HepG2 (cell line): ENCODE measurements around the gene MPPE1. TPM values are rescaled to one million over a fixed set of nuclear protein-coding genes. Genes with fewer than 3 reads are reported as not detected.

Experiments used
- AKNA ChIP-seq: sonication (generic); formaldehyde crosslinking; IDR thresholded peaks from 2 replicates; pipeline ENCODE4 v1.4.0; 2020; ENCODE audit warnings: missing genetic modification reagents, borderline replicate concordance
- GLMP ChIP-seq: sonication (generic); formaldehyde crosslinking; IDR thresholded peaks from 2 replicates; pipeline ENCODE4 v1.9.0; 2021; ENCODE audit warnings: missing genetic modification reagents, mild to moderate bottlenecking, borderline replicate concordance
- TEAD2 ChIP-seq: sonication (generic); formaldehyde crosslinking; IDR thresholded peaks from 2 replicates; pipeline ENCODE4 v1.9.0; 2021; ENCODE audit warnings: missing genetic modification reagents
- TOE1 ChIP-seq: sonication (generic); formaldehyde crosslinking; IDR thresholded peaks from 2 replicates; pipeline ENCODE4 v1.4.0; 2020; ENCODE audit warnings: mild to moderate bottlenecking, missing genetic modification reagents
- ZGPAT ChIP-seq: IDR thresholded peaks from 2 replicates; pipeline ENCODE4 v1.6.1; 2016; ENCODE audit warnings: mild to moderate bottlenecking
- ZNF589 ChIP-seq: sonication (generic); formaldehyde crosslinking; conservative IDR thresholded peaks from 2 replicates; pipeline ENCODE4 v1.8.0; 2022; ENCODE audit warnings: mild to moderate bottlenecking, moderate library complexity, missing genetic modification reagents
- polyA plus RNA-seq, 8 experiments: library from polyadenylated mRNA; depleted of rRNA in 3 of 8; stranded (reverse) in 7 of 8; unstranded in 1 of 8; fragments of >200 nt; fragmentation: Illumina TruSeq in 4 of 8; extraction: Trizol in 4 of 8; gene quantifications; 2 replicates each; pipeline versions ENCODE4 v1.2.1 to v1.2.3, GENCODE V29; 2011 to 2016; ENCODE audit warnings: low read depth in 4 of 8, missing spikeins in 1 of 8, mixed read lengths in 1 of 8; ENCODE audit not compliant: insufficient read depth in 1 of 8
- total RNA-seq, 5 experiments: library from RNA; depleted of rRNA; stranded (reverse); fragments of >200 nt; fragmentation: Illumina TruSeq; extraction: Trizol; gene quantifications; 2 replicates each; pipeline ENCODE4 v1.2.3, GENCODE V29; 2016; ENCODE audit warnings: low read depth in 1 of 5
- TF ChIP-seq, protein P1 (sequence below), 2 experiments: fragments of 450-650 bp in 1 of 2; sonication (generic) in 1 of 2; formaldehyde crosslinking in 1 of 2; IDR thresholded peaks; 2 replicates each; pipeline versions ENCODE4 v1.6.1 to v1.8.0; 2016 to 2022; ENCODE audit warnings: antibody characterized with exemption in 1 of 2, mild to moderate bottlenecking in 1 of 2, missing genetic modification reagents in 1 of 2
- TF ChIP-seq, protein P2 (sequence below): sonication (generic); formaldehyde crosslinking; IDR thresholded peaks from 2 replicates; pipeline ENCODE4 v1.8.0; 2022; ENCODE audit warnings: mild to moderate bottlenecking, missing genetic modification reagents

The MPPE1 gene
- total and polyA plus RNA-seq, 2 of the 13 experiments (the other 11 are each of a cell fraction or from before 2014, with no cell fraction given) = 9.6 to 11.9 TPM

DNA sequence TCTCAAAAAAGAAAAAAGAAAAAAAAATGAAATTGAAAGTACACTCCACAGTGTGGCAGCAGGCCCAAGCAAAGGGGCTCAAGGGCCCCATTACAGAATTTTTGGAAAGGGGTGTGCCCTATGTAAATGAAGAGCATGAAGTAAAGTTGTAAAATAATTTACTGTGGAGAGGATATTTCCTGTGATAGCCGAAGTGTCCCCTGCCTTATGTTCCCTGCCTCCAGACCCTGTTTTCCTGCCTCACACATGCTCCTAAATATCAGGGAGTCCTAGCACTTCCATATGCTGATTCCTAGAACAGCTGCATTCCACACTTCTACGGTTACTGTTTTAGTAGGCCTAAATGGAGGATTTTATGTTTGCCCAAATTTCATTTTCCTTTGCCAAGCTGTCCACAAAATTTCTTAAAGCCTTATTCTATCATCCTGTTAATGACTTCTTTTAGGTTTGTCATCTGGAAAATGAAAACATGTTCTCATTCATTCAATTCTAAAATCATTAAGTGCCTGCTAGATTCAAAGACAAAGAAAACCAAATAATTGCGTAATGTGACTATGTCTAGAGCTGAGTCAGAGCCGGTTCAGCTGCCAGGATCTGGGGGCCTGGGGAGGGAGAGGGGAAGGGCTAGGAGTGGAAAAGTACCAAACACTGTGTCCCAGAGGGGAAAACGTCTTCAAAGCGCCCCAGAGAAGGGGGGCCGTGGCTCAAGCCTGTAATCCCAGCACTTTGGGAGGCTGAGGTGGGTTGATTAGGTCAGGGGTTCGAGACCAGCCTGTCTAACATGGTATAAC is 47.3 kb upstream of the MPPE1 start (continued):
- TF ChIP-seq AKNA (CRISPR knock-in tag) (no peak), GLMP (CRISPR knock-in tag) (no peak), ZGPAT (CRISPR knock-in tag) (peak; percentile 67; the same call in 1 of the 2 replicates), ZNF589 (CRISPR knock-in tag) (no peak), TEAD2 (CRISPR knock-in tag) (no peak), TOE1 (no peak)
- TF ChIP-seq, protein P1, sequence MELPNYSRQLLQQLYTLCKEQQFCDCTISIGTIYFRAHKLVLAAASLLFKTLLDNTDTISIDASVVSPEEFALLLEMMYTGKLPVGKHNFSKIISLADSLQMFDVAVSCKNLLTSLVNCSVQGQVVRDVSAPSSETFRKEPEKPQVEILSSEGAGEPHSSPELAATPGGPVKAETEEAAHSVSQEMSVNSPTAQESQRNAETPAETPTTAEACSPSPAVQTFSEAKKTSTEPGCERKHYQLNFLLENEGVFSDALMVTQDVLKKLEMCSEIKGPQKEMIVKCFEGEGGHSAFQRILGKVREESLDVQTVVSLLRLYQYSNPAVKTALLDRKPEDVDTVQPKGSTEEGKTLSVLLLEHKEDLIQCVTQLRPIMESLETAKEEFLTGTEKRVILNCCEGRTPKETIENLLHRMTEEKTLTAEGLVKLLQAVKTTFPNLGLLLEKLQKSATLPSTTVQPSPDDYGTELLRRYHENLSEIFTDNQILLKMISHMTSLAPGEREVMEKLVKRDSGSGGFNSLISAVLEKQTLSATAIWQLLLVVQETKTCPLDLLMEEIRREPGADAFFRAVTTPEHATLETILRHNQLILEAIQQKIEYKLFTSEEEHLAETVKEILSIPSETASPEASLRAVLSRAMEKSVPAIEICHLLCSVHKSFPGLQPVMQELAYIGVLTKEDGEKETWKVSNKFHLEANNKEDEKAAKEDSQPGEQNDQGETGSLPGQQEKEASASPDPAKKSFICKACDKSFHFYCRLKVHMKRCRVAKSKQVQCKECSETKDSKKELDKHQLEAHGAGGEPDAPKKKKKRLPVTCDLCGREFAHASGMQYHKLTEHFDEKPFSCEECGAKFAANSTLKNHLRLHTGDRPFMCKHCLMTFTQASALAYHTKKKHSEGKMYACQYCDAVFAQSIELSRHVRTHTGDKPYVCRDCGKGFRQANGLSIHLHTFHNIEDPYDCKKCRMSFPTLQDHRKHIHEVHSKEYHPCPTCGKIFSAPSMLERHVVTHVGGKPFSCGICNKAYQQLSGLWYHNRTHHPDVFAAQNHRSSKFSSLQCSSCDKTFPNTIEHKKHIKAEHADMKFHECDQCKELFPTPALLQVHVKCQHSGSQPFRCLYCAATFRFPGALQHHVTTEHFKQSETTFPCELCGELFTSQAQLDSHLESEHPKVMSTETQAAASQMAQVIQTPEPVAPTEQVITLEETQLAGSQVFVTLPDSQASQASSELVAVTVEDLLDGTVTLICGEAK (IDR thresholded peaks at IDR 0.05) = no peak
- TF ChIP-seq, protein P1 (CRISPR knock-in tag; IDR thresholded peaks at IDR 0.05) = peak; percentile 27; the same call in 1 of the 2 replicates
- TF ChIP-seq, protein P2, sequence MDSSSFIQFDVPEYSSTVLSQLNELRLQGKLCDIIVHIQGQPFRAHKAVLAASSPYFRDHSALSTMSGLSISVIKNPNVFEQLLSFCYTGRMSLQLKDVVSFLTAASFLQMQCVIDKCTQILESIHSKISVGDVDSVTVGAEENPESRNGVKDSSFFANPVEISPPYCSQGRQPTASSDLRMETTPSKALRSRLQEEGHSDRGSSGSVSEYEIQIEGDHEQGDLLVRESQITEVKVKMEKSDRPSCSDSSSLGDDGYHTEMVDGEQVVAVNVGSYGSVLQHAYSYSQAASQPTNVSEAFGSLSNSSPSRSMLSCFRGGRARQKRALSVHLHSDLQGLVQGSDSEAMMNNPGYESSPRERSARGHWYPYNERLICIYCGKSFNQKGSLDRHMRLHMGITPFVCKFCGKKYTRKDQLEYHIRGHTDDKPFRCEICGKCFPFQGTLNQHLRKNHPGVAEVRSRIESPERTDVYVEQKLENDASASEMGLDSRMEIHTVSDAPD = no peak
